Endometrial microvascular endothelial cells (primary cell): Measurements from ENCODE around the gene PPIL1. TPM values are rescaled to one million over a fixed set of nuclear protein-coding genes. Genes with fewer than 3 reads are reported as not detected.
"Not testable (repeated sequence)": the region's sequence is repeated elsewhere in the genome, so short reads cannot be mapped to it uniquely, and the experiment has no call there.

Experiments
- in situ Hi-C: cut with HindIII; loops from 2 replicates; pipeline ENCODE4 v1.10.0; 2017; ENCODE audit warnings: low sequenced_read_pairs, low pct_unique_long_range_greater_than_20kb; ENCODE audit errors: inconsistent ontology term
- total RNA-seq: library from RNA; depleted of rRNA; stranded (reverse); fragments of >200 nt; gene quantifications from one replicate; pipeline ENCODE4 v1.2.3, GENCODE V29; 2015; ENCODE audit errors: inconsistent ontology term

The PPIL1 gene
- total RNA-seq, 1 donor from 2014 or later = 67.2 TPM

DNA sequence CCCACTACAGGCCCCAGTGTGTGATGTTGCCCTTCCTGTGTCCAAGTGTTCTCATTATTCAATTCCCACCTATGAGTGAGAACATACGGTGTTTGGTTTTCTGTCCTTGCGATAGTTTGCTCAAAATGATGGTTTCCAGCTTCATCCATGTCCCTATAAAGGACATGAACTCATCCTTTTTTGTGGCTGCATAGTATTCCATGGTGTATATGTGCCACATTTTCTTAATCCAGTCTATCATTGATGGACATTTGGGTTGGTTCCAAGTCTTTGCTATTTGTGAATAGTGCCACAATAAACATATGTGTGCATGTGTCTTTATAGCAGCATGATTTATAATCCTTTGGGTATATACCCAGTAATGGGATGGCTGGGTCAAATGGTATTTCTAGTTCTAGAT, 16.6 kb upstream of the PPIL1 start:
- in situ Hi-C loops = not testable (repeated sequence)

DNA sequence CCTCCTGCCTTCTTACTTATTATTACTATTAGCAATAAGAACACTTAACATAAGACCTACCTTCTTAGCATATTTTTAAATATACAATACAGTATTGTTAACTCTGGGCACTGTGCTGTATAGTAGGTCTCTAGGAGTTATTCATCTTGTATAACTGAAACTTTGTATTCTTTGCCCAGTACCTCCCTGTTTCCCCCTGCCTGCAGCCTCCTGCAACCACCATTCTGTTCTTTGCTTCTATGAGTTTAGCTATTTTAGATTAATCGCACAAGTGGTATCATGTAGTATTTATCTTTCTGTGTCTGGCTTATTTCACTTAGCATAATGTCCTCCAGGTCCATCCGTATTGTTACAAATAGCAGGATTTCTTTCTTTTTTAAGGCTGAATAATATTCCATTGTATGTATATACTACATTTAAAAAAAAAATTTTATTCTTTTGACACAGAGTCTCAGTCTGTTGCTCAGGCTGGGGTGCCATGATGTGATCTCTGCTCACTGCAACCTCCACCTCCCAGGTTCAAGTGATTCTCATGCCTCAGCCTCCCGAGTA, 15.6 kb upstream of the PPIL1 start:
- in situ Hi-C loops = no loop called here

DNA sequence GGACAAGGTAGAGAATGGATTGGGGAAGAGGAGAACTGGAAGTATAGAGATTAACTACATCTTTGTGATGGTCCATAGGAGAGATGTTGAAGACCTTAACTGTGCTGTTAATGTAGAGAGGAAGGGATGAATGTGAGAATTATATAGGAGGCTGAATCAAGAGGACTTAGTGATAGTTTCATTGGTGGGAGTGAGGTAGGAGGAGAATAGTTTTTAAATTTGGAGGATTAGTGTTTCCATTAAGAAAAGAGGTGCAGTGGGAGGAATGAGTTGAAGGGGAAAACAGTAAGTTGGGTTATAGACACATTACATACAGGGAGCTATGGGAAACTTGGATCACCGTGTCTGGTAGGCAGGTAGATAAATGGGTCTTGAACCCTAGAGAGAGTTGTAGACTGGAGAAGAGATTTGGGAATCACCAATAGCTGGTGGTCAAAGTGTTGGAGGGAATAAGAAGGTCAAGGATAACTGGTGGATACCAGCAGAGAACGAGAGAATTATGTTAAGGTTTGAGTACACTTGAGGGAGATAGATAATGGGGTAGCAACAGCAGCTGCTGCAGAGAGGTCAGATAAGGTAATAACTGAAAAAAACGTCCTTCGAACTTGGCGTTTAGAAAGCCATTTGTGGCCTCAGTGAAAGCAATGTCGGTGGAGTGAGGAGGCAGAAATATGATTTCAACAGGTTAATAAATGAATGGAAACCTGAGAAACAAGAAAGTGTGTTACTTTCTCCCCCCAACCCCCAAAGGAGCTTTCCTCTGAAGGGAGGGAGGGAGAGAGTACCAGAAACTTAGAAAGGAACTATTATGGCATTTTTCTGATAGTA, 14.3 kb upstream of the PPIL1 start:
- in situ Hi-C loops = no loop called here

DNA sequence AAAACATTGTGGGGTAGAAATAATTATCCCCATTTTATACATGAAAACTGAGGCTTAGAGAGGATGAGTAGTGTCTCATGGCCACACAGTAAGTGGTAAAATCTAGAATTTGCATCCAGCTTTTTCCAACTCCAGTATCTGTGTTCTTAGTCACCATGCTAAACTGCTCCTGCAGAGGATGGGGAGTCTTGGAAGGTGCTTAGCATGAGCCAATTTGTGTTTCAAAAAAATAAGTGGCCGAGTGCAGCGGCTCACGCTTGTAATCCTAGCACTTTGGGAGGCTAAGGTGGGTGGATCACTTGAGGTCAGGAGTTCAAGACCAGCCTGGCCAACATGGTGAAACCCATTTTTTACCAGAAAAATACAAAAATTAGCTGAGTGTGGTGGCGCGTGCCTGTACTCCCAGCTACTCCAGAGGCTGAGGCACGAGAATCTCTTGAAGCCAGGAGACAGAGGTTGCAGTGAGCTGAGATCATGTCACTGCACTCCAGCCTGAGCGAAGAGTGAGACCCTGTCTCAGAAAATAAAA, 13.6 kb upstream of the PPIL1 start:
- in situ Hi-C loops = no loop called here

DNA sequence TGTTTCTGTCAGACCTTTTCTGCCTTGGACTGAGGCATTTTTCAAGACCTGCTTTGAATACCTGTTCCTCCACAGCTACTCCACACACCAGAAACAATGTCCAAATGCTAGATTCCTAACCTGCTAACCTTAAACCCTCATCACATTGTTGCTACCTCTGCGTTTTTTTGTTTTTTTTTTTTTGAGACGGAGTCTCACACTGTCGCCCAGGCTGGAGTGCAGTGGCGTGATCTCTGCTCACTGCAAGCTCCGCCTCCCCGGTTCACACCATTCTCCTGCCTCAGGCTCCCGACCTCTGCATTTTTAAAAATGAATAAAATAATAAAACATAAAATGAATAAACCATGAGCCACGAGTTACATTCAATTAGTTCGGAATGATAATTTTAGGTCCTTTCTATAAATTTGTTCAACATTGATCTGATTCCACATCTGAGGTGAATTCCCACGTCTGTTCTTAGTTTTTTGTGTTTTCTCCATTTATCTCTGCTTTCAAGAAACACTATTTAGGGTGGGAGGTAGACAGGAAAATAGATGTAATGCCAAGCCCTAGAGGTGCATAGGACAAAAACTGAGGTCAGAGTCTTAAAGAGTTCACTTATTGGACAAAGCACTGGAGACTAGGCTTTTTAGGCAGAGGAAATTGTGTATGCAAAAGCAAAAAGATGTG, 12.5 kb upstream of the PPIL1 start:
- in situ Hi-C loops = no loop called here

DNA sequence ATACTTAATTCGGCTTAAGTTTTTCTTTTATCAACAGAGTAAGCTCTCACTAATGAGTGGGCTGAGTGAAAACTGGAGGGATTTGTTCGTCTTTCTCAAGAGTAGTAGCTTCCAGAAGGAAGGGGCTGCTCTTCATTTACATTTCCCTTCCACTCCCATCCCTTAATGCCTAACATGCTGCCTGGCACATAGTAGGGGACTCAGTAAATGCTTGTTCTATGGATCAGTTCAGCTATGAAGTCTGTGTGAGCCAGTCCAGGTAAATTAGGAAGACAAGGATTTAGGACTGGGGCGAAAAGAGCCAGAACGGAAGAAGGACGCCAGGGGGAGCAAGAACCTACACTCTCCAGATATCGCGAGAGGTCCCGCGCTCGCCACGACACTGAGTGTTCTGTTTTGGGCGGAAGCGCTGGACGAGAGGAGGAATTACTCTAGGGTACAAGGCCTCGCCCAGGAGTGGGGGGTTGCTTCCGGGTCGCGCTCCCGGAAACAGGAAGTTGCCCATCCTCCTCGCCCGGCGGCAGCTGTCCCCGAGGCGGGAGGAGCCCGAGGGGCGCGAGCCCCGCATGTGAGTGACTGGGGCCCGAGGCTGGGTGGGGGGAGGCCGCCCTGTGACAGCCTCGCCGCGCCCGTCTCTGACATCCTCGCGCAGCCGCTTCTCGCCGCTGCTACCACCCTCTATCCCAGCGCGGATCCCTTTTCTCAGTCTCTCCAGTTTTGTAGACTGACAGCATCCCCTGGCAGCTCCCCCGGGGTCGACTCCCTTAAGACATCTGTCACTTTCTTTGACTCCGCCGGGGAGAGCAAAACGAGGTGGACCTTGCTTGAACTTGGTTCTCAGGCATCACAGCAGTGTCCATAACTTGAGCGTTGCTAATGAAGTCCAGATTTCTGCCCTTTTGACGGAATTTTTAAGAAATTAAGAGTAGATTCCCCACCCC, 11.1 kb upstream of the PPIL1 start, which contains the start of gene C6orf89:
TSS of gene C6orf89 (plus strand) at position 492 of the 941 bp plus-strand sequence. CDS start 13,493 bp downstream, outside the sequence.
- in situ Hi-C loops = no loop called here

DNA sequence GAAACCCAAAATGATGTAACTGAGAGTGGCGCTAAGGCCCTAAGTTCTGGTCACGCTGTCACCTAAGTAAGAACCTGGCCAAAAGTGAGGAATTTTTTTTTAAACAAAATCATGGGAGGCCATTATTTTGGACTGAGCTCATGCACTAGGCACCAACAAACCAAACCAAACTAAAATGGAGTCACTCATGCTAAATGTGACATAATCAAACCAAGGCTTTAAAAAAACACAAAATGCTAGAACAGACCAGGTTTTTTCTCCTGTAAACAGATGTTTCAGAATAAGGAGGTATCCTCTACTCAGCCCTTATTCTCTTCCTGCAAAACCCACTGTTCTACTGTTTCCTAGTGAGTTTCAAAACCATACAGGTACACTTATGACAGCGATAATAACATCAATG, 10.0 kb upstream of the PPIL1 start:
- in situ Hi-C loops = no loop called here

DNA sequence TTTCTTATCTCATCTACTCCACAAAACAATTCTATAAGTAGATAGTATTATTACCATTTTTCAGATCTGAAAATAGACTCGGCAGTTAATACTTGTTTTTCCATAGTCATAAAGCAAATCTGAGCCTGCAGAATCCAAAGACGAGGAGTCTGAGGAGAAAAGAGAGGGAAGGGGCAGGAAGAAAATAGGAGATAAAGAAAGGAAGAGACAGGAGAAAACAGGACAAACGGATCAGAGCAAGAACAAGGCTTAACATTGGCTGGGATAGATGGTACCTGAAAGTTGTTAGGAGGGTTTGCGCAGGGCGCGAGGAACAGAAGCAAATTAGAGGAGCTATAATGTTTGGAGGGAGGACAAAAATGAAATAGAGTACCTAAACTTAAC, 639 bp upstream of the PPIL1 start:
- in situ Hi-C loops = no loop called here

DNA sequence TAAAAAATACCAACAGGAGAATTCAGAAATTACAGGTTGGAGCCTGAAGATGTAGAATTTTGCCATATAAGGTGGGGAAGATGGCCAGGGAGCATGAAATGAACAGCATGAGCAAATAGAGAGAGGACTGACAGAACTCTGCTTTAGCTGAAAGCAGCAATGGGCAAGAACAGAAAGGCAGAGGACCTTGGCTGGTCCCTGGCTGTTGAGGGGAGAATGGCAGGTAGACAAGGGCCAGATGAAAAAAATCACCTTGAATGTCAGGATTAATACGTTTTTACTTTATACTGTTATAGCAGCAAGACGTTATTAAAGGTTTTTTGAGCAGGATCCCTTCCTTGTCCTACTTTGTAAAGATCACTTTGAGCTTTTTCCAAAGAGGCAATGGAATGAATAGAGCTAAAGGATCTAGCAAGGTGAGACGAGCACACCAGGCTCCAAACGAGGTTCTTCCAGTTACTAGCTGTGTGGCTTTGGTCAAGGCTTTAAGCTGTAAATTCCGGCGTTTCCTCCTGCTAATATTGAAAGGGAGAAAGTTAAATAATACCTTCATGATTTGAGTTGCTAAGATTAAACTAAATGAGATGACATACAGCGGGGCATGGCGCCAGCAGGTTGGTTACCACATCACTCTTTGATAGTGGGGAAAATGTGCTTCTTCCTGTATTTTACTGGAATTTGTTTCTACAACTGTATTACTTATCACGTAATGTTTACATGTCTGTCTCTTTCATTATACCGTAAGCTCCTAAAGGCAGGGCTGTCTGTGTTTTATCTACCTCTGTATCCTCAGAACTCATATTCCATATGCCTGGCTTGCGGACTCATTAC, 776 bp downstream of the PPIL1 start:
- in situ Hi-C loops = no loop called here

DNA sequence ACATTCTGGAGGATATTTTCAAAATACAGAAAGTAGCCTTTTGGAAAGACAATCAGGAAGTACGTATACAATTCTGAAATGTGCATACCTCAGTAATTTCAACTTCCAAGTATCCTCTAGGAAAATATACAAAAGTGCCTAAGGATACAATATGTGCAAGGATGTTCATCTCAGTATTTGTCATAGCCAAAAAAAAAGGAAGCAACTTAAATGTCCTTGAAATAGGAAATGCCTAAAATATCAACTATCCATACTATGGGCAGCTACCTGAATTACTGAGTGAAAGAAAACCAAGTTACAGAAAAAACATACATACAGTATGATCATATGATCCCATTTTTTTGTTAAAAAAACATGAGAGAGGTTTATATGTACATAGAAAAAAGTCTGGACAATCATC, 1.5 kb downstream of the PPIL1 start:
- in situ Hi-C loops = no loop called here

DNA sequence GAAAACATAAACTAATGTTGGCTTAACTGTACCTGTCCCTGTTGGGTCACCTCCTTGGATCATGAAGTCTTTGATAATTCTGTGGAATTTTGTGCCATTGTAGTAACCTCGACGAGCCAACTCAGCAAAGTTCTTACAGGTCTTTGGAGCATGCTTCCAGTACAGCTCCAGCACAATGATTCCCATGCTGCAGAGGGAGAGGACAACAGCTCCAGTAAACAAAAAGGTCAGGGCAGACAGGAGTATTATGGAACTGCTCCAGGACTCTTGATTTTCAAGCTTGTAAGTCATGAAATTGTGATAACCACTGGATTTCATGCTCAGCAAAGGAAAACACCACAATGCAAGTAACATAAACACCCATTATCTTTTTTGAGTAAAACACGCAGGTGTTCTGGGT, 2.9 kb downstream of the PPIL1 start:
- in situ Hi-C loops = no loop called here

DNA sequence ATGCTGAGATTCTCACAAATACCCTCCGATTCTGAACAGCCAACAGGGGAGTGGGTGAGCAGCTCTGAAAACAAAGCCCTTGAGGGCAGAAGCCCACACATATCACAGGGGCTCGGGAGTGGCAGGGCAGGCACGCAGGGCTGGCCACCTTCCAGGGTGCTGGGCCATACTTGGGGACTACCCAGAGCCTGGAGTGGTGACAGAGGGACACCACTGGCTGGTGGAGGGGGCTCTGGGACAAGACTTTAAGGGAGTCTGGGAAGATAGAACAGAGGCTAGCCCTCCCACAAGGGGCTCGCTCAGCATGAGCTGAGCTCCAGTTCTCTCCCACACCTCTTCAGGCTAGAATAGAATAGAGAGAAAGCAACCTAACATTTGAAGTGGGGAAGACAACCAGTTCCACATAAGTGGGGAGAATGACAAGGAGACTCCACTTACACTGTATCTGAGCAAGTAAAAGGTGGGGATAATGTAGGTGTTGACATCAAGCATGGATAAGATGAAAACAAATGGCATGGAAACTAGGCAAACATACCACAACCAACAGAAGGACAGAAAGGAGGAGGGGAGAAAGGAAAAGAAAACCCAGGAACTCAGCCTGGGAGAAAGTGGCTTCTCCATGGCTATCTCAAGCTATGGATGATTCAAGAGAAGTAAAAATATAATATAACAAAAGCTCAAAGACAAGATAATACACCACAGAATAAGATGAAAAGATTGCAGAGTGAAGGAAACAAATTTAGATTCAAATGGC, 7.0 kb downstream of the PPIL1 start:
- in situ Hi-C loops = no loop called here

DNA sequence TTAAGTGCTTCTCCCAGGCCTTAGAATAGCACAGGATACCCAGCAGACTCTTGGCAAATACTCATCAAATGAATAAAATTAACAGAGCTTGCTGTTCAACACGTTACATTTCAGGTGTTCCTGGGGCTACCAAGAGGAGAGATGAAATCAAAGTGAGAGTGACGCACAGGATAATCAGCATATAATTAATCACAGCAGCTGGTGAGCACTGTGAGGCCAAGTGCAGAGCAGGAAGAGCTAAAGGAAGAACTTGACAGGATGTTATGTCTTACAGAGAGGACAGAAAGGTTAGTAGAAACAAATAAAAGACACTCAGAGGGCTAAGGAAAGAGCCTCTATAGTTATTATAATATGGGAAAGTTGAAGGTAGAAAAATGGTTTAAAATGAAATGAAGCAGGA, 8.8 kb downstream of the PPIL1 start:
- in situ Hi-C loops = no loop called here

DNA sequence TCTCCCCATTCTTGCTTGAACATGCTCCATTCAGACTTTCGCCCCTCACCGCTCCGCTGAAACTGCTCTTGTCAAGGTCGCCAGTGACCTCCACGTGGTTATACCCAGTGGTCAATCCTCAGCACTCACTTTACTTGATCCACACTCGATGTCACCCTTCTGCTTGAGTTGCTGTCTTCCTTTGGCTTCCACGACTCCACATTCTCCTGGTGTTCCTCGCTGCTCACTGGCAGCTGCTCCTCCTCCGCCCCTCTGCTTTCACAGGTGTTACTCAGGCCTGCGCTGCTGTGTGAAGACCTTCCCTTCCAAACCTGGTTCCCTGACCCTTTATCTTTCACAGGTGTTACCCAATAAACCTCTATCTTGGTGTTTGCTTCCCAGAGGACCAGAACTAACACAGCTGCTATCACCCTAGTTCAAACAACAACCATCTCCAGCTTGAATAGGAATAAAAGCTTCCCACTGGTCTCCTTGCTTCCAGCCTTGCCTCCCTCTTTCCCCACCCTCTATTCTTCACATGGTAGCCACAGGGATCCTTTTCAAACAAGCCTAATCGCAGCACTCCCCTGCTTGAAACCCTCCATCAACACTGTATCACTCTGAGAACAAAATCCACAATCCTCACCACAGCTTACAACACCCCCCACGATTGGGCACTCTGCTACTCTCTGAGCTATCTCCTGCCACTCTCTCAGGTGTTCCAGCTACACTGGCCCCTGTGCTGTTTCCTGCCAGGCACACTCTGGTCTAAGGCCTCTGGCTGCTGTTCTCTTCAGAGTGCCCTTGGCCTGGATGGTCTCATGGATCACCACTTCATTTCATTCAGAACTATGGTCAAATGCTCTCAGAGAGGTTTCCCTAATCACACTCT, 10.7 kb downstream of the PPIL1 start:
- in situ Hi-C loops = no loop called here

DNA sequence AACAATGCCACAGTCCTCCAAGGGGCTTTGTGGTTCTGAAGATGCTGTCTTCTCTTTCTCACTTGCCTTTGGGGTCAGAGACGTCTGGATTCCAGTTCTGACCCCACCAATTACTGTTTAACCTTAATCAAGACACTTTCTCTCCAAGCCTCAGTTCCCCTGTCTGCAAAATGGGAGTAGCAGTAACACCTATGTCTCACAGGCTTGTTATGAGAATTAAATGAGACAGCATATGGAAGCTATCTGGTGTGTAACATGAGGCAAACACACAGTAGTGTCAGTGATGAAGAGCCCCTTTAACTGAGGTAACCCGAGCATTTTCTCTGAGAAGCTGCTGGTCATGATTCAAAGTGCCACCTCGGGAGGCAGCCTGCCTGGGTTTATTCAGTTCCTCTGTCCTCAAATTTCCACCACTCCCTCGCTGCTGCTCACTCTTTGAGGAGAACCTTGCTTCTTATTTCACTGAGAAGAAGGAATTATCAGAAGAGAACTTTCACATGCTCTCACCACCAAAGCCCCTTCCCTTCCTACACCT, 11.7 kb downstream of the PPIL1 start:
- in situ Hi-C loops = no loop called here

DNA sequence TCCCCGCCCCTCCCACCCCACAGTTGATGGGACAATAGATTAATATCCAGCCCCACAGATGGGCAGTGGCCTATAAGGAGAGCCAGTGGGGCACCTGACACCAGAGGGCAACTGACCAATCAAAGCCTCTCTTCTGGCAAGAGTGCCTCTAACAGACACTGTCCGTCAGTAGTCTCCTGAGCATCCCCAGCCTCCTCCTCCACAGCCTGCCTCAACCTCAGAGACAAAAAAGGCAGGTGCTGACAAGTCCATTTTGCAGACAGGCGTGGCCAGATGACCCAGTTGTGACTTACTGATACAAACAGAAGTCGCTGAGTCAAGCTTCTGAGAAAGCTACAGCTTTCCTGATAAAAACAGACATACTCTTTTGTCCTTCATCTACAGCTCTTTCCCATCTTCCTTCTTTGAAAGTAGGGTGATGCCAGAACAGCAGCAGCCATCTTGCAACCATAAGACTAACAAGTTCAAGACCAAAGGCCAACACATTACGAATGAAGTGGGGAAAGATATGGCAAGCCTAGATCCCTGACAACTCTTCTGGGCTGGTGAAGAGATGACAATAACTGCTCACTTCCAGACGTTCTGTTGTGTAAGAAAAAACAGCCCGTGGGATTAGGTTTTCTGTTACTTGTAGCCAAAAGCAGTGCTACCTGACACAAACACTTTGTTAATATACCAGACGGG, 12.3 kb downstream of the PPIL1 start:
- in situ Hi-C loops = no loop called here
